SH-SY5Y (cell line): ENCODE data around the gene PSPC1.

Source experiments
- GATA2 ChIP-seq: IDR thresholded peaks from 2 replicates; pipeline ENCODE4 v1.6.1; 2011; ENCODE audit warnings: mild to moderate bottlenecking, low read depth, low read length
- GATA3 ChIP-seq: IDR thresholded peaks from 2 replicates; pipeline ENCODE4 v1.6.1; 2011; ENCODE audit warnings: low read depth, mild to moderate bottlenecking, low read length, moderate library complexity

DNA sequence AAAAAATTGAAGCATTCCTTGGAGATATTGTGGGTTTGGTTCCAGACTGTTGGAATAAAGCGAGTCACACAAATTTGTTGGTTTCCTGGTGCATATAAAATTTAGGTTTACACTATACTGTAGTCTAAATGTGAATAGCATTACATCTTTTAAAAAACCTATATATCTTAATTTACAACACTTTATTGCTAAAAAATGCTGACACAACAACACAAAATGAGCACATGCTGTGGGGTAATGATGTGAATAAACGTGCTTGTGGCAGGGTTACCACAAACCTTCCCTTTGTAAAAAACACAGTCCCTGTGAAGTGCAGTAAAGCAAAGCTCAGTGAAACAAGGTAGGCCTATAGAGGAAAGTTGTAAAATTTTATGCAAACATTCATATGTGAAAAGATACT lies 121.6 kb downstream of the PSPC1 start:
- TF ChIP-seq GATA2 = no peak
- TF ChIP-seq GATA3 = no peak
